ENCODE measurements around the gene CD28.

Gene CD28

GRCh38 chr2:203748331-203749126 is 42.1 kb downstream of the CD28 start:
- no peak for DNase-seq (ENCODE audit: low read depth)
- no peak overlapping the region for H3K4me3 ChIP-seq (ENCODE audit: control insufficient read depth, low read depth, low read length)
- no peak for TF ChIP-seq CTCF (IDR thresholded peaks at IDR 0.05; ENCODE audit: control insufficient read depth, insufficient read depth, low read depth, low read length, missing control alignments)

GRCh38 chr2:203750346-203751068 is 44.1 kb downstream of the CD28 start:
- H3K4me3 ChIP-seq (ENCODE audit: control insufficient read depth, low read depth, low read length) = no peak overlapping the region
- TF ChIP-seq CTCF (IDR thresholded peaks at IDR 0.05; ENCODE audit: control insufficient read depth, insufficient read depth, low read depth, low read length, missing control alignments) = no peak
- DNase-seq (ENCODE audit: low read depth) = no peak

- no peak for DNase-seq (ENCODE audit: low read depth)
- no peak overlapping the region for H3K4me3 ChIP-seq (ENCODE audit: control insufficient read depth, low read depth, low read length)
- no peak for TF ChIP-seq CTCF (IDR thresholded peaks at IDR 0.05; ENCODE audit: control insufficient read depth, insufficient read depth, low read depth, low read length, missing control alignments)
Observed at GRCh38 chr2:203751685-203752271, 45.3 kb downstream of the CD28 start.

GRCh38 chr2:203756161-203756560 is 49.7 kb downstream of the CD28 start:
- TF ChIP-seq CTCF (IDR thresholded peaks at IDR 0.05; ENCODE audit: control insufficient read depth, insufficient read depth, low read depth, low read length, missing control alignments) = no peak
- no peak for DNase-seq (ENCODE audit: low read depth)
- no peak overlapping the region for H3K4me3 ChIP-seq (ENCODE audit: control insufficient read depth, low read depth, low read length)

- TF ChIP-seq CTCF (IDR thresholded peaks at IDR 0.05; ENCODE audit: control insufficient read depth, insufficient read depth, low read depth, low read length, missing control alignments) = no peak
- DNase-seq (ENCODE audit: low read depth) = peak; percentile 53
- no peak overlapping the region for H3K4me3 ChIP-seq (ENCODE audit: control insufficient read depth, low read depth, low read length)
Observed at GRCh38 chr2:203758841-203759689, 52.6 kb downstream of the CD28 start.

All from AG09309 (cell line).